ENCODE data around the gene IFNK. TPM values are rescaled to one million over a fixed set of nuclear protein-coding genes. Genes with fewer than 3 reads are reported as not detected.
A peak's percentile ranks its signal among the peaks of the same experiment; 100 is the strongest.

The IFNK gene
- total and polyA plus RNA-seq, 10 donors = not detected

DNA sequence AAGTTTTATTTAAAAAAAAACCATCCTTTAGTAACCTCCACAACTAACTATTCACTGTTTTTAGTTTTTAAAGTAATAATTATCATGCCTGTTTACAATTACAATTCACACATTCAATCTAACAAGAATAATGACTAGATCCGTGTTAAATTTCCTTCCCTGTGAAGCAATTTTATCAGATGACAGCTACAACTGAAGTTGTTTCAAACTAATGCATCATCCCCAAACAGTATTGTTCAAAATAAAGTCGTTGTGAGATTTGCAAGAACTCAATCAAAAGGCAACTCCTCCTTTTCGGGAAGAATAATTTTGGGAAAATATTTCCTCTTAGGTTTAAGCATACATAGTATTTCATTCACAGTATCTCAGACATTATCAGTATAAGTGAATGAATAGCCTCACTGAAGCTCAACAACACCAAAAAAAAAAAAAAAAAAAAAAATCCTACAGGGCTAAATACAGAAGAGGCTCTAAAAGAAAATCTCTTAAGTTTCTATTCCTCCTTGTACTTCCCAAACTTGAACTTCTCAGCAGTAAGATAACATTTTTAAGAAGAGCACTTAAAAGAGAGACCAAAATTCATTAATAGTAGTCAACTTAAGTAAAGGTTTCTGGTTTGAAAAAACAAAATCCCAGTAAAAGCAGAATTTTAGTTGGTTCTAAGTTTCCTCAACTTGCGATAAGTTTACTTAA lies 39.8 kb downstream of the IFNK start:
- no peaks in the 10 kb centered on the region for H3K9me3 ChIP-seq
- peaks cover 0 to 47% (median 15%) of the 10 kb centered on the region in 6 donors for H3K4me1 ChIP-seq
- TF ChIP-seq POLR2A (IDR thresholded peaks at IDR 0.05) = no peak
- TF ChIP-seq, protein P1, sequence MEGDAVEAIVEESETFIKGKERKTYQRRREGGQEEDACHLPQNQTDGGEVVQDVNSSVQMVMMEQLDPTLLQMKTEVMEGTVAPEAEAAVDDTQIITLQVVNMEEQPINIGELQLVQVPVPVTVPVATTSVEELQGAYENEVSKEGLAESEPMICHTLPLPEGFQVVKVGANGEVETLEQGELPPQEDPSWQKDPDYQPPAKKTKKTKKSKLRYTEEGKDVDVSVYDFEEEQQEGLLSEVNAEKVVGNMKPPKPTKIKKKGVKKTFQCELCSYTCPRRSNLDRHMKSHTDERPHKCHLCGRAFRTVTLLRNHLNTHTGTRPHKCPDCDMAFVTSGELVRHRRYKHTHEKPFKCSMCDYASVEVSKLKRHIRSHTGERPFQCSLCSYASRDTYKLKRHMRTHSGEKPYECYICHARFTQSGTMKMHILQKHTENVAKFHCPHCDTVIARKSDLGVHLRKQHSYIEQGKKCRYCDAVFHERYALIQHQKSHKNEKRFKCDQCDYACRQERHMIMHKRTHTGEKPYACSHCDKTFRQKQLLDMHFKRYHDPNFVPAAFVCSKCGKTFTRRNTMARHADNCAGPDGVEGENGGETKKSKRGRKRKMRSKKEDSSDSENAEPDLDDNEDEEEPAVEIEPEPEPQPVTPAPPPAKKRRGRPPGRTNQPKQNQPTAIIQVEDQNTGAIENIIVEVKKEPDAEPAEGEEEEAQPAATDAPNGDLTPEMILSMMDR (IDR thresholded peaks at IDR 0.05 in 8 of 11, conservative IDR thresholded peaks at IDR 0.05 in 3 of 11) = no peak
- no peak for TF ChIP-seq POLR2AphosphoS5 (IDR thresholded peaks at IDR 0.05)
- peak overlapping the region in 6 of 8 donors; percentile 17 to 75 (median 70) for H3K27ac ChIP-seq
- no peak overlapping the region for H3K4me3 ChIP-seq
- no peaks in the 10 kb centered on the region for H3K27me3 ChIP-seq (replicated peaks in 1 of 7)
- DNase-seq = no peak
- 76 to 85% (median 79%) methylated on average over 4 of the region's 4 CpGs for WGBS, 5 donors
- intact Hi-C loops (cut with DNase I; ENCODE audit: low total_unique reads) = no loop called here
- peaks cover 3 to 65% (median 19%) of the 10 kb centered on the region in 6 donors for H3K36me3 ChIP-seq

DNA sequence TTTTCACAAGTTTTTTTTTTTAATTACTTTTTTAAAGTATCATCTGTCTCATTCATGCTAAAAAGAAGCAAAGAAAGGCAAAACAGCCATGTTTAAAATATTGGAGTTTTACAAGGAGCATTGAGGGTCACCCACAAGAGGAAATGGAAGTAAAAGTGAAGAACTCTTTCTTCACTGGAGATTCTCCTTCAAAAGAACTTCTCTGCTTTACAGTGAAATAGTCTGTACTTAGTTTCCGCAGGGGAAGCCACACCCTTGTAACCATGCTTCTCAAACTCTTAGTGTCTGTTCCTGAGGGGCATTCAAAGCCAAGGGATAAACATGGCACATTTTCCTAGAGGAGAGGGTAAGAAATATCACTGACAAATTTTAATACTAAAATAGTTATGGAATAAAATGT lies 40.6 kb downstream of the IFNK start:
- WGBS, 5 donors = 51 to 72% (median 58%) methylated on average over 1 of the region's 1 CpG
- Histone ChIP-seq H3K9me3 (no peaks in the 10 kb centered on the region), H3K4me1 (peaks cover 0 to 47% (median 15%) of the 10 kb centered on the region in 6 donors), H3K27me3 (replicated peaks in 1 of 7) (no peaks in the 10 kb centered on the region), H3K27ac (peak overlapping the region in 5 of 8 donors; percentile 18 to 75 (median 75)), H3K4me3 (no peak overlapping the region), H3K36me3 (peaks cover 3 to 57% (median 19%) of the 10 kb centered on the region in 6 donors)
- TF ChIP-seq POLR2A (IDR thresholded peaks at IDR 0.05) (no peak), POLR2AphosphoS5 (IDR thresholded peaks at IDR 0.05) (no peak)
- TF ChIP-seq, protein P1 (IDR thresholded peaks at IDR 0.05 in 8 of 11, conservative IDR thresholded peaks at IDR 0.05 in 3 of 11) = no peak
- no peak for DNase-seq
- intact Hi-C loops (cut with DNase I; ENCODE audit: low total_unique reads) = no loop called here

DNA sequence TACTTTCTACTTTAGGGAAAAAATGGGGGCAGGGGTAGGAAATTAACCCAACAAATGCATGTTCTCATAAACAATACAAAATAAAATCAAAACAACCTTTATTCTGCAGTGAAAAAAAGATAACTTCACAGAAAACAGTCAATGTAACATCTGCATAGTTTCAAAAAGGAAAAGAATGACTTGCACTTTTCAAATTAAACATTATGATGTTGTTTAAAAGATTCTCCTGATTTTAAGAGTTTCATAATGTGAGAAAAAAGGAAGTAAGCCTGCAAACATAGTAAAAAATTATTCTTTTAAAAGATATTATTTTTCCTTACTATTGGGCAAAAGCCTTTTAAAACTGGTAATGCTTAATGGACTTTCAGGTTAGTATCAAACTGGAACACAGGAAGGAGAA lies 41.6 kb downstream of the IFNK start:
- intact Hi-C loops (cut with DNase I; ENCODE audit: low total_unique reads) = no loop called here
- Histone ChIP-seq H3K4me3 (no peak overlapping the region), H3K9me3 (no peaks in the 10 kb centered on the region), H3K27me3 (replicated peaks in 1 of 7) (no peaks in the 10 kb centered on the region), H3K27ac (peak overlapping the region in 5 of 8 donors; percentile 11 to 75 (median 75)), H3K36me3 (peaks cover 0 to 47% (median 14%) of the 10 kb centered on the region in 6 donors), H3K4me1 (peaks cover 0 to 54% (median 15%) of the 10 kb centered on the region in 6 donors)
- TF ChIP-seq POLR2AphosphoS5 (IDR thresholded peaks at IDR 0.05) = no peak
- TF ChIP-seq, protein P1 (IDR thresholded peaks at IDR 0.05 in 8 of 11, conservative IDR thresholded peaks at IDR 0.05 in 3 of 11) = no peak
- TF ChIP-seq POLR2A (IDR thresholded peaks at IDR 0.05) = no peak
- DNase-seq = no peak

DNA sequence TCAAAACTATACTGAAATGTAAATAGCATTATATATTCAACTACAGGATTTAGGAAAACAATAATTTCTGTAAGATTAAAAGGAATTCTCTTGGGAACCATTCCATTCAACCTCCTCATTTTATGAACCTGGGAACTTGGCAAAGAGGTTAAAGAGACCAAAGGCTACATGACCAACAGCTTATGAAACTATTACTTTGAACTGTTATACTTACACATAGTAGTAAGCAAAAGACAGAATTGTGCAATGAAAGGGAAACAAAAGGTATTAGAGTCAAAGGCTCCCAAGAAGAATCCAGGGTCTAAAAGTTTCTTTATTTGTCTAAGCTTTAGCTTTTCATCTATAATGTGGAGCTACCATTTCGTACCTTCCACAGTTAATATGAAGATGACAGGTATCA lies 42.0 kb downstream of the IFNK start:
- TF ChIP-seq POLR2AphosphoS5 (IDR thresholded peaks at IDR 0.05) (no peak), POLR2A (IDR thresholded peaks at IDR 0.05) (no peak)
- TF ChIP-seq, protein P1 (IDR thresholded peaks at IDR 0.05 in 8 of 11, conservative IDR thresholded peaks at IDR 0.05 in 3 of 11) = no peak
- H3K27ac ChIP-seq = peak overlapping the region in 5 of 8 donors; percentile 12 to 75 (median 75)
- no peaks in the 10 kb centered on the region for H3K9me3 ChIP-seq
- no peak overlapping the region for H3K4me3 ChIP-seq
- H3K27me3 ChIP-seq (replicated peaks in 1 of 7) = no peaks in the 10 kb centered on the region
- peaks cover 0 to 43% (median 10%) of the 10 kb centered on the region in 6 donors for H3K36me3 ChIP-seq
- 95 to 100% (median 97%) methylated on average over 1 of the region's 1 CpG for WGBS, 5 donors
- DNase-seq = no peak
- intact Hi-C loops (cut with DNase I; ENCODE audit: low total_unique reads) = no loop called here
- peaks cover 0 to 58% (median 16%) of the 10 kb centered on the region in 6 donors for H3K4me1 ChIP-seq

All from spleen (tissue), 11 donors.